ENCODE results near the gene ASB2.

GRCh38 chr14:93998871-93999403 is 22.6 kb upstream of the ASB2 start:
- TF ChIP-seq, protein P1, sequence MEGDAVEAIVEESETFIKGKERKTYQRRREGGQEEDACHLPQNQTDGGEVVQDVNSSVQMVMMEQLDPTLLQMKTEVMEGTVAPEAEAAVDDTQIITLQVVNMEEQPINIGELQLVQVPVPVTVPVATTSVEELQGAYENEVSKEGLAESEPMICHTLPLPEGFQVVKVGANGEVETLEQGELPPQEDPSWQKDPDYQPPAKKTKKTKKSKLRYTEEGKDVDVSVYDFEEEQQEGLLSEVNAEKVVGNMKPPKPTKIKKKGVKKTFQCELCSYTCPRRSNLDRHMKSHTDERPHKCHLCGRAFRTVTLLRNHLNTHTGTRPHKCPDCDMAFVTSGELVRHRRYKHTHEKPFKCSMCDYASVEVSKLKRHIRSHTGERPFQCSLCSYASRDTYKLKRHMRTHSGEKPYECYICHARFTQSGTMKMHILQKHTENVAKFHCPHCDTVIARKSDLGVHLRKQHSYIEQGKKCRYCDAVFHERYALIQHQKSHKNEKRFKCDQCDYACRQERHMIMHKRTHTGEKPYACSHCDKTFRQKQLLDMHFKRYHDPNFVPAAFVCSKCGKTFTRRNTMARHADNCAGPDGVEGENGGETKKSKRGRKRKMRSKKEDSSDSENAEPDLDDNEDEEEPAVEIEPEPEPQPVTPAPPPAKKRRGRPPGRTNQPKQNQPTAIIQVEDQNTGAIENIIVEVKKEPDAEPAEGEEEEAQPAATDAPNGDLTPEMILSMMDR (IDR thresholded peaks at IDR 0.05 in 8 of 11, conservative IDR thresholded peaks at IDR 0.05 in 3 of 11), result no peak
- no peak for TF ChIP-seq POLR2AphosphoS5 (IDR thresholded peaks at IDR 0.05)
- no peak for TF ChIP-seq POLR2A (IDR thresholded peaks at IDR 0.05)
